Mesenchymal stem cell (in vitro differentiated cells and primary cell): ENCODE results near the gene IFNAR2.

ENCODE experiments used
- DNase-seq: peaks from one replicate; pipeline ENCODE4 v3.0.0-alpha.2; 2013
- H2AFZ ChIP-seq: one replicate; pipeline ENCODE4 v1.6.1; 2013; ENCODE audit warnings: low read depth, mild to moderate bottlenecking, control low read depth, inconsistent platforms, low read length, moderate library complexity
- H2AK5ac ChIP-seq: 2 replicates; pipeline ENCODE4 v1.6.1; 2013; ENCODE audit warnings: low read length, moderate library complexity, mild to moderate bottlenecking, inconsistent platforms; ENCODE audit not compliant: severe bottlenecking
- H2BK120ac ChIP-seq: one replicate; pipeline ENCODE4 v1.6.1; 2013; ENCODE audit warnings: low read depth, mild to moderate bottlenecking, inconsistent platforms, low read length, moderate library complexity
- H2BK12ac ChIP-seq, 2 experiments: one replicate each; pipeline ENCODE4 v1.6.1; 2013; ENCODE audit warnings: inconsistent platforms in 2 of 2, low read length in 2 of 2, mild to moderate bottlenecking in 2 of 2, moderate library complexity in 2 of 2, control low read depth in 1 of 2
- H2BK15ac ChIP-seq: one replicate; pipeline ENCODE4 v1.6.1; 2013; ENCODE audit warnings: mild to moderate bottlenecking, low read depth, inconsistent platforms; ENCODE audit not compliant: poor library complexity, severe bottlenecking
- H2BK5ac ChIP-seq: 2 replicates; pipeline ENCODE4 v1.6.1; 2013; ENCODE audit warnings: low read depth, mild to moderate bottlenecking, low read length, control low read depth, inconsistent platforms; ENCODE audit not compliant: poor library complexity, severe bottlenecking
- H3K14ac ChIP-seq, 2 experiments: one replicate each; pipeline ENCODE4 v1.6.1; 2013; ENCODE audit warnings: inconsistent platforms in 2 of 2, low read length in 2 of 2, control low read depth in 1 of 2, mild to moderate bottlenecking in 1 of 2, moderate library complexity in 1 of 2
- H3K18ac ChIP-seq, 2 experiments: one replicate each; pipeline ENCODE4 v1.6.1; 2013; ENCODE audit warnings: inconsistent platforms in 2 of 2, low read length in 2 of 2, control low read depth in 1 of 2, low read depth in 1 of 2, mild to moderate bottlenecking in 1 of 2
- H3K23ac ChIP-seq, 2 experiments: one replicate each; pipeline ENCODE4 v1.6.1; 2013; ENCODE audit warnings: inconsistent platforms in 2 of 2, low read length in 2 of 2, mild to moderate bottlenecking in 2 of 2, moderate library complexity in 2 of 2, control low read depth in 1 of 2
- H3K27ac ChIP-seq: 2 replicates; pipeline ENCODE4 v1.5.1; 2013; ENCODE audit warnings: mild to moderate bottlenecking, moderate library complexity, low read length, control low read depth, inconsistent platforms; ENCODE audit not compliant: poor library complexity, severe bottlenecking
- H3K27me3 ChIP-seq, 2 experiments: 2 replicates each; pipeline versions ENCODE4 v1.6.1 to v1.7.0; 2013; ENCODE audit warnings: low read length in 2 of 2, mild to moderate bottlenecking in 2 of 2, moderate library complexity in 2 of 2, control low read depth in 1 of 2, inconsistent platforms in 1 of 2; ENCODE audit not compliant: control insufficient read depth in 1 of 2, insufficient read depth in 1 of 2
- H3K36me3 ChIP-seq, 2 experiments: 2 replicates each; pipeline versions ENCODE4 v1.6.1 to v1.7.0; 2013; ENCODE audit warnings: low read length in 2 of 2, control low read depth in 1 of 2, inconsistent platforms in 1 of 2, low read depth in 1 of 2, mild to moderate bottlenecking in 1 of 2; ENCODE audit not compliant: insufficient read depth in 2 of 2, control insufficient read depth in 1 of 2
- H3K4ac ChIP-seq, 2 experiments: one replicate each; pipeline ENCODE4 v1.6.1; 2013; ENCODE audit warnings: inconsistent platforms in 2 of 2, low read length in 2 of 2, mild to moderate bottlenecking in 2 of 2, moderate library complexity in 2 of 2, control low read depth in 1 of 2, low read depth in 1 of 2
- H3K4me1 ChIP-seq: 2 replicates; pipeline ENCODE4 v1.6.1; 2013; ENCODE audit warnings: low read depth, low read length, control low read depth; ENCODE audit not compliant: control insufficient read depth, insufficient read depth
- H3K4me2 ChIP-seq: 2 replicates; pipeline ENCODE4 v1.6.1; 2013; ENCODE audit warnings: low read length, mild to moderate bottlenecking, inconsistent platforms; ENCODE audit not compliant: poor library complexity, severe bottlenecking
- H3K4me3 ChIP-seq, 2 experiments: 2 replicates each; pipeline versions ENCODE4 v1.5.1 to v1.7.0; 2013; ENCODE audit warnings: low read length in 2 of 2, mild to moderate bottlenecking in 2 of 2, control low read depth in 1 of 2, low read depth in 1 of 2; ENCODE audit not compliant: insufficient read depth in 1 of 2
- H3K79me1 ChIP-seq: replicated peaks from 2 replicates; pipeline ENCODE4 v1.6.1; 2013; ENCODE audit warnings: mild to moderate bottlenecking, control low read depth, low read length, inconsistent platforms; ENCODE audit not compliant: poor library complexity, severe bottlenecking
- H3K9ac ChIP-seq: 2 replicates; pipeline ENCODE4 v1.7.0; 2013; ENCODE audit warnings: mild to moderate bottlenecking, low read length, moderate library complexity
- H3K9me3 ChIP-seq: 2 replicates; pipeline ENCODE4 v1.7.0; 2013; ENCODE audit warnings: mild to moderate bottlenecking, low read length; ENCODE audit not compliant: control insufficient read depth
- H4K8ac ChIP-seq: one replicate; pipeline ENCODE4 v1.6.1; 2013; ENCODE audit warnings: inconsistent platforms, mild to moderate bottlenecking, low read length, moderate library complexity
- H4K91ac ChIP-seq: one replicate; pipeline ENCODE4 v1.6.1; 2013; ENCODE audit warnings: mild to moderate bottlenecking, low read length, inconsistent platforms
- WGBS: methylation state at CpG from one replicate; pipeline ENCODE4 v1.1.7; 2013; ENCODE audit warnings: mixed read lengths; 5-methylcytosine and 5-hydroxymethylcytosine counted together

The IFNAR2 gene

GRCh38 chr21:33208534-33208933 is 21.2 kb upstream of the IFNAR2 start:
- H3K14ac ChIP-seq: no peak overlapping the region
- no peak overlapping the region for H2AFZ ChIP-seq
- H3K27me3 ChIP-seq: peaks cover 0 to 5% of the 10 kb centered on the region in 2 experiments
- peaks cover 9% of the 10 kb centered on the region for H3K4me1 ChIP-seq
- H4K91ac ChIP-seq: no peak overlapping the region
- no peak overlapping the region for H2BK15ac ChIP-seq
- no peak overlapping the region for H2AK5ac ChIP-seq
- no peak overlapping the region for H3K27ac ChIP-seq
- H3K79me1 ChIP-seq: no peaks in the 10 kb centered on the region
- H3K4me2 ChIP-seq: no peak overlapping the region
- no peak overlapping the region for H2BK120ac ChIP-seq
- H3K18ac ChIP-seq: no peak overlapping the region
- no peak for DNase-seq
- WGBS: 71% methylated on average over 1 of the region's 1 CpG
- H2BK5ac ChIP-seq: no peak overlapping the region
- H4K8ac ChIP-seq: no peak overlapping the region
- no peak overlapping the region for H3K4ac ChIP-seq
- H3K9ac ChIP-seq: no peak overlapping the region
- no peak overlapping the region for H2BK12ac ChIP-seq
- peaks cover 12% of the 10 kb centered on the region for H3K9me3 ChIP-seq
- no peak overlapping the region for H3K4me3 ChIP-seq
- no peaks in the 10 kb centered on the region for H3K36me3 ChIP-seq
- H3K23ac ChIP-seq: no peak overlapping the region

- H3K14ac ChIP-seq: no peak overlapping the region
- H4K8ac ChIP-seq: no peak overlapping the region
- H3K4me2 ChIP-seq: no peak overlapping the region
- H3K27ac ChIP-seq: no peak overlapping the region
- H3K79me1 ChIP-seq: no peaks in the 10 kb centered on the region
- H2AK5ac ChIP-seq: no peak overlapping the region
- 89% methylated on average over 7 of the region's 7 CpGs for WGBS
- no peak overlapping the region for H2BK5ac ChIP-seq
- no peaks in the 10 kb centered on the region for H3K36me3 ChIP-seq
- no peak overlapping the region for H2BK15ac ChIP-seq
- H3K9ac ChIP-seq: no peak overlapping the region
- H3K4me1 ChIP-seq: peaks cover 3% of the 10 kb centered on the region
- H2AFZ ChIP-seq: no peak overlapping the region
- no peak overlapping the region for H3K4ac ChIP-seq
- H3K27me3 ChIP-seq: peaks cover 0 to 10% of the 10 kb centered on the region in 2 experiments
- H3K4me3 ChIP-seq: no peak overlapping the region
- peaks cover 12% of the 10 kb centered on the region for H3K9me3 ChIP-seq
- no peak for DNase-seq
- H4K91ac ChIP-seq: no peak overlapping the region
- H3K18ac ChIP-seq: no peak overlapping the region
- no peak overlapping the region for H3K23ac ChIP-seq
- no peak overlapping the region for H2BK12ac ChIP-seq
- no peak overlapping the region for H2BK120ac ChIP-seq
Measured at GRCh38 chr21:33211305-33211704, 18.4 kb upstream of the IFNAR2 start.

- no peaks in the 10 kb centered on the region for H3K79me1 ChIP-seq
- no peak overlapping the region for H2BK12ac ChIP-seq
Measured at GRCh38 chr21:33211732-33212131, 18.0 kb upstream of the IFNAR2 start.

GRCh38 chr21:33212159-33212851 is 17.4 kb upstream of the IFNAR2 start:
- WGBS: 34% methylated on average over 8 of the region's 8 CpGs
- peaks cover 0 to 10% of the 10 kb centered on the region in 2 experiments for H3K27me3 ChIP-seq
- no peaks in the 10 kb centered on the region for H3K36me3 ChIP-seq
- H2BK120ac ChIP-seq: no peak overlapping the region
- H2AK5ac ChIP-seq: no peak overlapping the region
- H3K9ac ChIP-seq: peak overlapping the region; percentile 58
- H3K18ac ChIP-seq: no peak overlapping the region
- H3K4me3 ChIP-seq: peak overlapping the region in 1 of 2 experiments; percentile 47
- no peaks in the 10 kb centered on the region for H3K4me1 ChIP-seq
- H2BK15ac ChIP-seq: no peak overlapping the region
- no peak overlapping the region for H3K14ac ChIP-seq
- H4K8ac ChIP-seq: peak overlapping the region; percentile 93
- DNase-seq: peak; percentile 48
- no peaks in the 10 kb centered on the region for H3K79me1 ChIP-seq
- no peak overlapping the region for H2BK12ac ChIP-seq
- no peak overlapping the region for H2AFZ ChIP-seq
- H3K4ac ChIP-seq: no peak overlapping the region
- peaks cover 12% of the 10 kb centered on the region for H3K9me3 ChIP-seq
- no peak overlapping the region for H3K4me2 ChIP-seq
- no peak overlapping the region for H3K27ac ChIP-seq
- peak overlapping the region; percentile 48 for H4K91ac ChIP-seq
- H2BK5ac ChIP-seq: no peak overlapping the region
- H3K23ac ChIP-seq: no peak overlapping the region

More at GRCh38 chr21:33211732-33212131, 18.0 kb upstream of the IFNAR2 start:
- Histone ChIP-seq H3K18ac (no peak overlapping the region), H3K14ac (no peak overlapping the region), H2BK120ac (no peak overlapping the region), H3K4me1 (peaks cover 3% of the 10 kb centered on the region), H2AK5ac (no peak overlapping the region), H4K91ac (no peak overlapping the region), H3K4ac (no peak overlapping the region), H2BK5ac (no peak overlapping the region), H3K36me3 (no peaks in the 10 kb centered on the region), H3K23ac (no peak overlapping the region), H2BK15ac (no peak overlapping the region), H3K27me3 (peaks cover 0 to 10% of the 10 kb centered on the region in 2 experiments), H3K9ac (peak overlapping the region; percentile 58), H3K4me2 (no peak overlapping the region), H3K9me3 (peaks cover 12% of the 10 kb centered on the region), H2AFZ (no peak overlapping the region), H4K8ac (peak overlapping the region; percentile 93), H3K27ac (no peak overlapping the region), H3K4me3 (no peak overlapping the region)
- DNase-seq: no peak
- 83% methylated on average over 5 of the region's 6 CpGs for WGBS
